Mesenchymal stem cell (in vitro differentiated cells and primary cell): ENCODE data around the gene RAPGEF4.

Source experiments
- DNase-seq: peaks from one replicate; pipeline ENCODE4 v3.0.0-alpha.2; 2013
- H2AFZ ChIP-seq: one replicate; pipeline ENCODE4 v1.6.1; 2013; ENCODE audit warnings: low read depth, mild to moderate bottlenecking, control low read depth, inconsistent platforms, low read length, moderate library complexity
- H2AK5ac ChIP-seq: 2 replicates; pipeline ENCODE4 v1.6.1; 2013; ENCODE audit warnings: low read length, moderate library complexity, mild to moderate bottlenecking, inconsistent platforms; ENCODE audit not compliant: severe bottlenecking
- H2BK120ac ChIP-seq: one replicate; pipeline ENCODE4 v1.6.1; 2013; ENCODE audit warnings: low read depth, mild to moderate bottlenecking, inconsistent platforms, low read length, moderate library complexity
- H2BK12ac ChIP-seq, 2 experiments: one replicate each; pipeline ENCODE4 v1.6.1; 2013; ENCODE audit warnings: inconsistent platforms in 2 of 2, low read length in 2 of 2, mild to moderate bottlenecking in 2 of 2, moderate library complexity in 2 of 2, control low read depth in 1 of 2
- H2BK15ac ChIP-seq: one replicate; pipeline ENCODE4 v1.6.1; 2013; ENCODE audit warnings: mild to moderate bottlenecking, low read depth, inconsistent platforms; ENCODE audit not compliant: poor library complexity, severe bottlenecking
- H2BK5ac ChIP-seq: 2 replicates; pipeline ENCODE4 v1.6.1; 2013; ENCODE audit warnings: low read depth, mild to moderate bottlenecking, low read length, control low read depth, inconsistent platforms; ENCODE audit not compliant: poor library complexity, severe bottlenecking
- H3K14ac ChIP-seq, 2 experiments: one replicate each; pipeline ENCODE4 v1.6.1; 2013; ENCODE audit warnings: inconsistent platforms in 2 of 2, low read length in 2 of 2, control low read depth in 1 of 2, mild to moderate bottlenecking in 1 of 2, moderate library complexity in 1 of 2
- H3K18ac ChIP-seq, 2 experiments: one replicate each; pipeline ENCODE4 v1.6.1; 2013; ENCODE audit warnings: inconsistent platforms in 2 of 2, low read length in 2 of 2, control low read depth in 1 of 2, low read depth in 1 of 2, mild to moderate bottlenecking in 1 of 2
- H3K23ac ChIP-seq, 2 experiments: one replicate each; pipeline ENCODE4 v1.6.1; 2013; ENCODE audit warnings: inconsistent platforms in 2 of 2, low read length in 2 of 2, mild to moderate bottlenecking in 2 of 2, moderate library complexity in 2 of 2, control low read depth in 1 of 2
- H3K27ac ChIP-seq: 2 replicates; pipeline ENCODE4 v1.5.1; 2013; ENCODE audit warnings: mild to moderate bottlenecking, moderate library complexity, low read length, control low read depth, inconsistent platforms; ENCODE audit not compliant: poor library complexity, severe bottlenecking
- H3K27me3 ChIP-seq, 2 experiments: 2 replicates each; pipeline versions ENCODE4 v1.6.1 to v1.7.0; 2013; ENCODE audit warnings: low read length in 2 of 2, mild to moderate bottlenecking in 2 of 2, moderate library complexity in 2 of 2, control low read depth in 1 of 2, inconsistent platforms in 1 of 2; ENCODE audit not compliant: control insufficient read depth in 1 of 2, insufficient read depth in 1 of 2
- H3K36me3 ChIP-seq, 2 experiments: 2 replicates each; pipeline versions ENCODE4 v1.6.1 to v1.7.0; 2013; ENCODE audit warnings: low read length in 2 of 2, control low read depth in 1 of 2, inconsistent platforms in 1 of 2, low read depth in 1 of 2, mild to moderate bottlenecking in 1 of 2; ENCODE audit not compliant: insufficient read depth in 2 of 2, control insufficient read depth in 1 of 2
- H3K4ac ChIP-seq, 2 experiments: one replicate each; pipeline ENCODE4 v1.6.1; 2013; ENCODE audit warnings: inconsistent platforms in 2 of 2, low read length in 2 of 2, mild to moderate bottlenecking in 2 of 2, moderate library complexity in 2 of 2, control low read depth in 1 of 2, low read depth in 1 of 2
- H3K4me1 ChIP-seq: 2 replicates; pipeline ENCODE4 v1.6.1; 2013; ENCODE audit warnings: low read depth, low read length, control low read depth; ENCODE audit not compliant: control insufficient read depth, insufficient read depth
- H3K4me2 ChIP-seq: 2 replicates; pipeline ENCODE4 v1.6.1; 2013; ENCODE audit warnings: low read length, mild to moderate bottlenecking, inconsistent platforms; ENCODE audit not compliant: poor library complexity, severe bottlenecking
- H3K4me3 ChIP-seq, 2 experiments: 2 replicates each; pipeline versions ENCODE4 v1.5.1 to v1.7.0; 2013; ENCODE audit warnings: low read length in 2 of 2, mild to moderate bottlenecking in 2 of 2, control low read depth in 1 of 2, low read depth in 1 of 2; ENCODE audit not compliant: insufficient read depth in 1 of 2
- H3K79me1 ChIP-seq: replicated peaks from 2 replicates; pipeline ENCODE4 v1.6.1; 2013; ENCODE audit warnings: mild to moderate bottlenecking, control low read depth, low read length, inconsistent platforms; ENCODE audit not compliant: poor library complexity, severe bottlenecking
- H3K9ac ChIP-seq: 2 replicates; pipeline ENCODE4 v1.7.0; 2013; ENCODE audit warnings: mild to moderate bottlenecking, low read length, moderate library complexity
- H3K9me3 ChIP-seq: 2 replicates; pipeline ENCODE4 v1.7.0; 2013; ENCODE audit warnings: mild to moderate bottlenecking, low read length; ENCODE audit not compliant: control insufficient read depth
- H4K8ac ChIP-seq: one replicate; pipeline ENCODE4 v1.6.1; 2013; ENCODE audit warnings: inconsistent platforms, mild to moderate bottlenecking, low read length, moderate library complexity
- H4K91ac ChIP-seq: one replicate; pipeline ENCODE4 v1.6.1; 2013; ENCODE audit warnings: mild to moderate bottlenecking, low read length, inconsistent platforms
- WGBS: methylation state at CpG from one replicate; pipeline ENCODE4 v1.1.7; 2013; ENCODE audit warnings: mixed read lengths; 5-methylcytosine and 5-hydroxymethylcytosine counted together

The RAPGEF4 gene

DNA sequence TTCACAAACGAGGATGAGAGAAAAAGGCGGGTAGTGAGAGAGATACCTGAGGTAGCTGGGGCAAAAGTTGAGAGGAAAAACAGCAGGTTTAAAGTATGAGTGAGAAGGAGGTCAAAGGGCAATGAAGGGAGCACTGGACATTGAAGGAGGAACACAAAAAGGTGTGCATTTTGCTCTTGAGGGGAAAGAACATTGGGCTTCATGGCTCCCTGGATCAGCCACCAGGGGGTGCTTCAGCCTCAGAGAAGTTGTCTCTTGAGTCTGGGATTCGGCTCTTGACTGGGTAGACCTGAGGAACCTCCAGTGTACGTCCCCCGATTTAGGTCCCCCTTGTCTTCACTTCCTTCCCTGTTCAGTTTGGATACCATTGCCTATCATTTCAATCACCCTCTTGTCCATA is 128.5 kb downstream of the RAPGEF4 start:
- H3K18ac ChIP-seq: no peak overlapping the region
- no peak overlapping the region for H2BK15ac ChIP-seq
- H2AFZ ChIP-seq: no peak overlapping the region
- H4K91ac ChIP-seq: peak overlapping the region; percentile 7
- no peak overlapping the region for H3K23ac ChIP-seq
- no peak overlapping the region for H3K14ac ChIP-seq
- H3K9me3 ChIP-seq: no peaks in the 10 kb centered on the region
- H3K27me3 ChIP-seq: no peaks in the 10 kb centered on the region
- H3K4me3 ChIP-seq: no peak overlapping the region
- H3K27ac ChIP-seq: no peak overlapping the region
- no peak overlapping the region for H3K4me2 ChIP-seq
- no peak overlapping the region for H4K8ac ChIP-seq
- WGBS: 58% methylated on average over 5 of the region's 5 CpGs
- H2BK5ac ChIP-seq: no peak overlapping the region
- no peak overlapping the region for H3K4ac ChIP-seq
- peak; percentile 42 for DNase-seq
- no peak overlapping the region for H2BK12ac ChIP-seq
- no peaks in the 10 kb centered on the region for H3K4me1 ChIP-seq
- no peak overlapping the region for H3K9ac ChIP-seq
- H3K36me3 ChIP-seq: no peaks in the 10 kb centered on the region
- H2BK120ac ChIP-seq: no peak overlapping the region
- H2AK5ac ChIP-seq: no peak overlapping the region
- H3K79me1 ChIP-seq: no peaks in the 10 kb centered on the region

- Histone ChIP-seq H3K4me3 (no peak overlapping the region), H3K4ac (no peak overlapping the region), H3K27ac (no peak overlapping the region), H2BK120ac (no peak overlapping the region), H3K9ac (no peak overlapping the region), H3K4me1 (no peaks in the 10 kb centered on the region), H3K23ac (no peak overlapping the region), H3K14ac (no peak overlapping the region), H3K27me3 (no peaks in the 10 kb centered on the region), H3K18ac (no peak overlapping the region), H4K91ac (no peak overlapping the region), H4K8ac (no peak overlapping the region), H3K4me2 (no peak overlapping the region), H2BK15ac (no peak overlapping the region), H2BK12ac (no peak overlapping the region), H3K79me1 (no peaks in the 10 kb centered on the region), H2BK5ac (no peak overlapping the region), H2AK5ac (no peak overlapping the region), H3K36me3 (no peaks in the 10 kb centered on the region), H2AFZ (no peak overlapping the region), H3K9me3 (no peaks in the 10 kb centered on the region)
- no peak for DNase-seq
- 44% methylated on average over 1 of the region's 3 CpGs for WGBS
Measured at GRCh38 chr2:172865422-172865821, 129.8 kb downstream of the RAPGEF4 start.

DNA sequence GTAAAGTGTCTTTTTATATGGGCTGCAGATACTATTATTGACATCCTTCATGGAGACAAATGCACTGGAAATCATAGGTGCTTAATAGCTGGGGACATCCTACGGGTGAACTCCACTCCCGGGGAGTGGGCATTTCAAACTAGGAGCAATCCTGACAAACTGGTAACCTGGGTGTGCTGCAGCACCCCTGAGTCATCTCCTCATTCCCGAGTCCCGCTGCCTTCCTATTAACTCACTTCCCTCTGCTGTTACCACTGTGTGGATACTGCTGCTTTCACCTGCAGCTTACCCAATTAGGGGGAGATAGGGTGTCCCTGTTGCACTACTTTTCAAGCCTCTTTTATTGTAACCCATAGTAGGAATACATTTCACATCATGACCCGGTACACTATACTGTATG is 134.2 kb downstream of the RAPGEF4 start:
- Histone ChIP-seq H3K9ac (no peak overlapping the region), H2AK5ac (no peak overlapping the region), H3K23ac (no peak overlapping the region), H2BK15ac (no peak overlapping the region), H3K4me2 (no peak overlapping the region), H3K18ac (no peak overlapping the region), H3K4ac (no peak overlapping the region), H3K14ac (no peak overlapping the region), H3K9me3 (no peaks in the 10 kb centered on the region), H3K4me1 (no peaks in the 10 kb centered on the region), H3K4me3 (no peak overlapping the region), H3K27ac (no peak overlapping the region), H2AFZ (no peak overlapping the region), H4K91ac (no peak overlapping the region), H3K79me1 (no peaks in the 10 kb centered on the region), H3K36me3 (no peaks in the 10 kb centered on the region), H2BK5ac (no peak overlapping the region), H3K27me3 (no peaks in the 10 kb centered on the region), H2BK12ac (no peak overlapping the region), H4K8ac (no peak overlapping the region), H2BK120ac (no peak overlapping the region)
- DNase-seq: no peak
- WGBS: 87% methylated on average over 3 of the region's 5 CpGs

DNA sequence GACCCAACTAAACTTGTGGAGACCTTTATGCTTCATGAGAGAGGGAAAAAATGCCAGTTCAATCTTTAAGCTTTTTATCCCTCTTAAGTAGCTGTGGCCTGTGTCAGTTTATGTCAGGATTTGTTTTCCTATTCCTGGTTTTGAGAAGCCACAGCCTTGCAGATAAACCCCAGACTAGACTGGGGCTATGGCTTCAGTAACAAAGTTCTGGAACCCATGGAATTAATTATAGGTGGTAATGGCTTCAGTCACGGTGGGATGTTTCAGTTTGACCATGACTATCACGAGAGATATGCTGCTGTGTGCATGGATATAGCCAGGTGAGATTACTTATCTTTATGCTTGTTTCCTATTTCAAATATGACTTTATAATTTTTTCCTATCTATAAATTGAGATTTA is 134.8 kb downstream of the RAPGEF4 start:
- H3K4me2 ChIP-seq: no peak overlapping the region
- H3K9ac ChIP-seq: no peak overlapping the region
- H3K9me3 ChIP-seq: no peaks in the 10 kb centered on the region
- WGBS: 100% methylated on average over 1 of the region's 2 CpGs
- H3K18ac ChIP-seq: no peak overlapping the region
- H3K27me3 ChIP-seq: no peaks in the 10 kb centered on the region
- no peak overlapping the region for H3K23ac ChIP-seq
- no peak overlapping the region for H2BK12ac ChIP-seq
- H2BK120ac ChIP-seq: no peak overlapping the region
- H2AK5ac ChIP-seq: no peak overlapping the region
- H3K27ac ChIP-seq: no peak overlapping the region
- no peak overlapping the region for H4K91ac ChIP-seq
- no peaks in the 10 kb centered on the region for H3K36me3 ChIP-seq
- H3K14ac ChIP-seq: no peak overlapping the region
- no peaks in the 10 kb centered on the region for H3K79me1 ChIP-seq
- H2AFZ ChIP-seq: no peak overlapping the region
- no peak overlapping the region for H4K8ac ChIP-seq
- H3K4ac ChIP-seq: no peak overlapping the region
- H3K4me3 ChIP-seq: no peak overlapping the region
- H3K4me1 ChIP-seq: no peaks in the 10 kb centered on the region
- H2BK5ac ChIP-seq: no peak overlapping the region
- no peak overlapping the region for H2BK15ac ChIP-seq
- DNase-seq: no peak
